Measurements from ENCODE around the gene VAV3.

VAV3 gene

GRCh38 chr1:107824946-107825345, 140.0 kb downstream of the VAV3 start:
- no peak overlapping the region for H3K27ac ChIP-seq
- TF ChIP-seq CTCF (conservative IDR thresholded peaks at IDR 0.05), result no peak

- H3K27ac ChIP-seq, result no peak overlapping the region
- no peak for TF ChIP-seq CTCF (conservative IDR thresholded peaks at IDR 0.05)
Measured at GRCh38 chr1:107821340-107821739, 143.6 kb downstream of the VAV3 start.

- no peak overlapping the region for H3K27ac ChIP-seq
- TF ChIP-seq CTCF (conservative IDR thresholded peaks at IDR 0.05), result no peak
Measured at GRCh38 chr1:107820801-107821200, 144.2 kb downstream of the VAV3 start.

GRCh38 chr1:107817935-107818334, 147.0 kb downstream of the VAV3 start:
- TF ChIP-seq CTCF (conservative IDR thresholded peaks at IDR 0.05), result no peak
- no peak overlapping the region for H3K27ac ChIP-seq

- no peak overlapping the region for H3K27ac ChIP-seq
- TF ChIP-seq CTCF (conservative IDR thresholded peaks at IDR 0.05), result no peak
Measured at GRCh38 chr1:107817206-107817605, 147.8 kb downstream of the VAV3 start.

GRCh38 chr1:107810291-107810951, 154.6 kb downstream of the VAV3 start:
- no peak for TF ChIP-seq CTCF (conservative IDR thresholded peaks at IDR 0.05)

GRCh38 chr1:107807855-107808254, 157.1 kb downstream of the VAV3 start:
- H3K27ac ChIP-seq, result no peak overlapping the region

More at GRCh38 chr1:107810291-107810951, 154.6 kb downstream of the VAV3 start:
- no peak overlapping the region for H3K27ac ChIP-seq

More at GRCh38 chr1:107807855-107808254, 157.1 kb downstream of the VAV3 start:
- TF ChIP-seq CTCF (conservative IDR thresholded peaks at IDR 0.05), result no peak
